Kidney (tissue), 14 donors: Measurements from ENCODE around the gene SPOPL. TPM values are rescaled to one million over a fixed set of nuclear protein-coding genes. Genes with fewer than 3 reads are reported as not detected.

Source experiments
- DNase-seq, 5 donors: peaks; one replicate each; pipeline ENCODE4 v3.0.0-alpha.2; 2013 to 2020
- FAIRE-seq: peaks from 2 replicates; lab custom pipeline; 2012; peaks lifted over from hg19 to GRCh38; lab: Jason Lieb, UNC
- H3K27ac ChIP-seq, 2 donors: one replicate each; pipeline ENCODE4 v1.7.0; 2013; ENCODE audit warnings: low read depth in 2 of 2, low read length in 2 of 2, inconsistent platforms in 1 of 2
- H3K27me3 ChIP-seq: one replicate; pipeline ENCODE4 v1.7.1; 2013; ENCODE audit warnings: low read length, inconsistent platforms; ENCODE audit not compliant: control insufficient read depth, insufficient read depth
- H3K36me3 ChIP-seq, 3 donors: one replicate each; pipeline versions ENCODE4 v1.7.0 to v1.7.1; 2013; ENCODE audit warnings: low read length in 3 of 3, control low read depth in 1 of 3, inconsistent platforms in 1 of 3; ENCODE audit not compliant: insufficient read depth in 3 of 3, control insufficient read depth in 2 of 3
- H3K4me1 ChIP-seq, 3 donors: one replicate each; pipeline versions ENCODE4 v1.7.0 to v1.7.1; 2013; ENCODE audit warnings: low read length in 3 of 3, inconsistent platforms in 1 of 3, low read depth in 1 of 3; ENCODE audit not compliant: control insufficient read depth in 2 of 3, insufficient read depth in 2 of 3
- H3K4me3 ChIP-seq, 3 donors: one replicate each; pipeline versions ENCODE4 v1.7.0 to v1.8.1; 2013; ENCODE audit warnings: low read length in 3 of 3, control low read depth in 1 of 3, inconsistent platforms in 1 of 3
- H3K9ac ChIP-seq, 3 donors: one replicate each; pipeline versions ENCODE4 v1.7.0 to v1.7.1; 2013; ENCODE audit warnings: low read length in 3 of 3, control low read depth in 1 of 3, inconsistent platforms in 1 of 3
- H3K9me3 ChIP-seq, 3 donors: one replicate each; pipeline versions ENCODE4 v1.7.0 to v1.7.1; 2013; ENCODE audit warnings: low read length in 3 of 3, control low read depth in 1 of 3, inconsistent platforms in 1 of 3; ENCODE audit not compliant: control insufficient read depth in 2 of 3, insufficient read depth in 1 of 3
- intact Hi-C: fragments of 100-400 bp; cut with DNase I; formaldehyde crosslinking; loops from one replicate; pipeline ENCODE4 v1.11.1; 2022
- polyA plus RNA-seq: library from polyadenylated mRNA; stranded (reverse); fragments of 350-450 nt; fragmentation: Illumina TruSeq; extraction: RNeasy Lipid Tissue Mini Kit (QIAGEN cat#74804); gene quantifications from one replicate; pipeline ENCODE4 v1.2.3, GENCODE V29; 2014; ENCODE audit warnings: low read depth, low replicate concordance; ENCODE audit not compliant: insufficient read depth
- total RNA-seq: library from RNA; stranded (reverse); fragmentation: NEBNext Ultra II Directional; extraction: Animal tissue kit (Norgen Biotek cat#: 25700); gene quantifications from one replicate; pipeline ENCODE4 v1.2.1, GENCODE V29; 2021
- TF ChIP-seq, protein P1 (sequence below): IDR thresholded peaks from 3 replicates; pipeline ENCODE4 v1.5.1; 2012; ENCODE audit warnings: mild to moderate bottlenecking, moderate library complexity, borderline replicate concordance; ENCODE audit not compliant: insufficient read depth; ENCODE audit errors: extremely low read depth
- donor health status: control.
- donor health status: control.
- donor health status: control.
- donor health status: control.
- donor health status: control.
- donor health status: DM: yes; HTN: yes; CAD: no.
- donor health status: Normal renal cell carcinoma (clear cell type).

Gene SPOPL
- total and polyA plus RNA-seq, 2 donors from 2014 or later = 4.0 to 23.1 TPM

DNA sequence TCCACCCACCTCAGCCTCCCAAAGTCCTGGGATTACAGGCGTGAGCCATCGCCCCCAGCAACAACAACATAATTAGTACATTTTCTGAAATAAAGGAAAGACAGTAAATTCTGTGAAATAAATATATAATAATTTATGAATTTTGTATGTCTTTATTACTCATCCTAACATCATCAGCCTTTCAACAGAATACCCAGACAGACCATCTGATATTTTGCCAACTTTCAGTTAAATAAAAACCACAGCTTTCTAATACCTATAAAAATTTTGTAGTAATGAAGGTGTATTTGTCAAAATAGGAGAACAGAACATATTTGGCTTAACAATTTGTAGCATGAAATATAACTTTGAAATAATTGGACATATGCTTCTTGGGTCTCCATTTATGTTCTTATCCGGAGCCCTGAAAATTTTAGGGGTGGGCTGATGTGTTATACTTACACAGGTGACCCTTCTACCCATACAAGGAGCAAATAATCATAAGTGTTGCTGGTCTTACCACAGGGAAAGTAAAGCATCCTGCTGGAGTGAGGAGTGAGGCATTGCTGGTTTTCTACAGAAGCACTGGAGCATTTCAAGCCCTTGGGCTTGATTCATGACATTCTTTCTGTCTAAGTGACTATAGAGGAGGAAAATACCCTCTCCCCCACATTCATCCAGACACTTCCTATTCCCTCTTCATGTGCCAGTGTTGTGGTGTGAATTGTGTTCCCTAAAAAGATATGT lies 99.3 kb downstream of the SPOPL start:
- DNase-seq = peak in 3 of 5 donors; percentile 15 to 60 (median 53)
- H3K4me3 ChIP-seq = no peak overlapping the region
- no peak overlapping the region for H3K9ac ChIP-seq
- intact Hi-C loops = no loop called here
- H3K36me3 ChIP-seq = no peaks in the 10 kb centered on the region
- no peaks in the 10 kb centered on the region for H3K9me3 ChIP-seq
- H3K27ac ChIP-seq = no peak overlapping the region
- no peak for FAIRE-seq
- H3K27me3 ChIP-seq = no peaks in the 10 kb centered on the region
- TF ChIP-seq, protein P1, sequence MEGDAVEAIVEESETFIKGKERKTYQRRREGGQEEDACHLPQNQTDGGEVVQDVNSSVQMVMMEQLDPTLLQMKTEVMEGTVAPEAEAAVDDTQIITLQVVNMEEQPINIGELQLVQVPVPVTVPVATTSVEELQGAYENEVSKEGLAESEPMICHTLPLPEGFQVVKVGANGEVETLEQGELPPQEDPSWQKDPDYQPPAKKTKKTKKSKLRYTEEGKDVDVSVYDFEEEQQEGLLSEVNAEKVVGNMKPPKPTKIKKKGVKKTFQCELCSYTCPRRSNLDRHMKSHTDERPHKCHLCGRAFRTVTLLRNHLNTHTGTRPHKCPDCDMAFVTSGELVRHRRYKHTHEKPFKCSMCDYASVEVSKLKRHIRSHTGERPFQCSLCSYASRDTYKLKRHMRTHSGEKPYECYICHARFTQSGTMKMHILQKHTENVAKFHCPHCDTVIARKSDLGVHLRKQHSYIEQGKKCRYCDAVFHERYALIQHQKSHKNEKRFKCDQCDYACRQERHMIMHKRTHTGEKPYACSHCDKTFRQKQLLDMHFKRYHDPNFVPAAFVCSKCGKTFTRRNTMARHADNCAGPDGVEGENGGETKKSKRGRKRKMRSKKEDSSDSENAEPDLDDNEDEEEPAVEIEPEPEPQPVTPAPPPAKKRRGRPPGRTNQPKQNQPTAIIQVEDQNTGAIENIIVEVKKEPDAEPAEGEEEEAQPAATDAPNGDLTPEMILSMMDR = no peak
- no peaks in the 10 kb centered on the region for H3K4me1 ChIP-seq

DNA sequence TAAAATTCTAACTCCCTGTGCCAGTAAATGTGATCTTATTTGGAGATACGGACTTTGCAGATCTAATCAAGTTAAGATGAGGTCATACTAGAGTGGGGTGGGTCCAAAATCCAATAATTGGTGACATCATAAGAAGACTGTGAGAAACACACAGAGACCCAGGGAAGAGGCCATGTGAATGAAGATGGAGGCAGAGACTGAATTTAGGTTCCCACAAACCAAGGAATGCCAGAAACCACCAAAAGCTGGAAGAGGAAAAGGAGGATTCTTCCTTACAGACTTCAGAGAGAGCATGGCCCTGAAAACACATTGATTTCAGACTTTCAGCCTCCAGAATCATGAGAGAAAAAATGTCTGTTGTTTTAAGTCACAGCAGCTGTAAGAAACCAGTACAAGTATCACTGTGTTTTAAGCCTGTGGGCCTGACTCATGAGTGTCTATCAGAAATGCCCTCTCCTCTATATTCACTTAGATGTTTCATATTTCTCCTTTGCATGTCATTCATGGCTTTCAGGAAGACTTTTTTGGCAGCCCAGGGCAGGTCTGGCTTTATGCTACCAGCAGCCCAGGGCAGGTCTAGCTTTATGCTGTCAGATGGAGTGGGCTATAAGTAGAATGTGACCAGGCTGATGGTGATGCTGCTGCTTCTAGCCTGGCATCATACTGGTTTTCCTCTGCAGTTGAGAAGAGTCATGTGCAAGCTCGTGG lies 100.0 kb downstream of the SPOPL start:
- Histone ChIP-seq H3K4me3 (no peak overlapping the region), H3K4me1 (no peaks in the 10 kb centered on the region), H3K9ac (no peak overlapping the region), H3K9me3 (no peaks in the 10 kb centered on the region), H3K27ac (no peak overlapping the region), H3K36me3 (no peaks in the 10 kb centered on the region), H3K27me3 (no peaks in the 10 kb centered on the region)
- TF ChIP-seq, protein P1 = no peak
- FAIRE-seq (no peak), DNase-seq (no peak)
- intact Hi-C loops = no loop called here

DNA sequence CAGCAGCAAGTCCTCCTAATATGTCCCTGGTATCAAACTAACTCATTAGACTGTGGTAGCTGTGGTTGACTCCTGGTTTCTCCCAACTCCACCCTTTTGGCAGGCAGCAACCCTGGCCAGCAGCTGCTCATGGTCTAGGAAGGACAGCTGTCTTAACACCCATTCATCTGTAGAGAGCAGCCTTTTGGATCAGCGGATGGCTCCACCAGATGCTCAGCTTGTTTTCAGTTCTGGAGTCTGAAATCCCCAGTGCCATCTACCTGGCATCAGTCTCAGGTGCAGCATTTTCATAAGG lies 100.5 kb downstream of the SPOPL start:
- no peak for FAIRE-seq
- TF ChIP-seq, protein P1 = no peak
- Histone ChIP-seq H3K9me3 (no peaks in the 10 kb centered on the region), H3K27ac (no peak overlapping the region), H3K4me3 (no peak overlapping the region), H3K9ac (no peak overlapping the region), H3K4me1 (no peaks in the 10 kb centered on the region), H3K36me3 (no peaks in the 10 kb centered on the region), H3K27me3 (no peaks in the 10 kb centered on the region)
- intact Hi-C loops = no loop called here
- no peak for DNase-seq
